ENCODE data around the gene EPB41L5. TPM values are rescaled to one million over a fixed set of nuclear protein-coding genes. Genes with fewer than 3 reads are reported as not detected.

EPB41L5 gene
- total and polyA plus RNA-seq, 9 of the 15 experiments (the other 6 are each of a cell fraction or from before 2014, with no cell fraction given) = 2.3 to 14.1 (median 8.2) TPM

DNA sequence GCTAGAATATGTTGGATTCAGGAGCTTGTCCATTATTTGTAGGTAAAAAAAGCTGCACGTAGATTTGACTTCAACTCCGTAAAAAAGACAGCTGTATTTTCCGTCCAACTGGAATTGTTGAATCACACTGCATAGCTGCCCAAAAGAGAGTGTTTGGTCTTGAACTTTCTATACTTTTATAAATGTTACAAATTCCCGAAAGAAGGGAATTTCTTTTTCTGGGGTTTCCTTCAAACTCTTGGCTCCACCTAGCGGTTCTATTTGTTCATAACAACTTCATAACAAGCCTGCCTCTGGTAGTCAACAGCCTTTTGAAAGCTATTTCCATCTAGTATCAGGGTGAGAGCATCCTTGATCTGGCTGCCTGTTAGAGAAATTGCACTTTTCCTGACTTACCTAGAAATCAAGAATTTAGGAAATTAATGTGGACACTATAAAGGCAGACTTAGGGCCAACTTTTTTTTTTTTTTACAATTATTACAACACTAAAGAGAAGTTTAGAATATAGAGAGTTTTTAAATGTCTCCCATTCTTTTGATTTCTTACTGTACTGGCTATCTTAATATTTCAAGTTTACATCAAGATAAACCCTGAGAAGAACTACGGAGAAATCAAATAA, 162.2 kb downstream of the EPB41L5 start (continued):
- TF ChIP-seq, protein P1, sequence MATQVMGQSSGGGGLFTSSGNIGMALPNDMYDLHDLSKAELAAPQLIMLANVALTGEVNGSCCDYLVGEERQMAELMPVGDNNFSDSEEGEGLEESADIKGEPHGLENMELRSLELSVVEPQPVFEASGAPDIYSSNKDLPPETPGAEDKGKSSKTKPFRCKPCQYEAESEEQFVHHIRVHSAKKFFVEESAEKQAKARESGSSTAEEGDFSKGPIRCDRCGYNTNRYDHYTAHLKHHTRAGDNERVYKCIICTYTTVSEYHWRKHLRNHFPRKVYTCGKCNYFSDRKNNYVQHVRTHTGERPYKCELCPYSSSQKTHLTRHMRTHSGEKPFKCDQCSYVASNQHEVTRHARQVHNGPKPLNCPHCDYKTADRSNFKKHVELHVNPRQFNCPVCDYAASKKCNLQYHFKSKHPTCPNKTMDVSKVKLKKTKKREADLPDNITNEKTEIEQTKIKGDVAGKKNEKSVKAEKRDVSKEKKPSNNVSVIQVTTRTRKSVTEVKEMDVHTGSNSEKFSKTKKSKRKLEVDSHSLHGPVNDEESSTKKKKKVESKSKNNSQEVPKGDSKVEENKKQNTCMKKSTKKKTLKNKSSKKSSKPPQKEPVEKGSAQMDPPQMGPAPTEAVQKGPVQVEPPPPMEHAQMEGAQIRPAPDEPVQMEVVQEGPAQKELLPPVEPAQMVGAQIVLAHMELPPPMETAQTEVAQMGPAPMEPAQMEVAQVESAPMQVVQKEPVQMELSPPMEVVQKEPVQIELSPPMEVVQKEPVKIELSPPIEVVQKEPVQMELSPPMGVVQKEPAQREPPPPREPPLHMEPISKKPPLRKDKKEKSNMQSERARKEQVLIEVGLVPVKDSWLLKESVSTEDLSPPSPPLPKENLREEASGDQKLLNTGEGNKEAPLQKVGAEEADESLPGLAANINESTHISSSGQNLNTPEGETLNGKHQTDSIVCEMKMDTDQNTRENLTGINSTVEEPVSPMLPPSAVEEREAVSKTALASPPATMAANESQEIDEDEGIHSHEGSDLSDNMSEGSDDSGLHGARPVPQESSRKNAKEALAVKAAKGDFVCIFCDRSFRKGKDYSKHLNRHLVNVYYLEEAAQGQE (IDR thresholded peaks at IDR 0.05; ENCODE audit: borderline replicate concordance) = peak; percentile 66
- TF ChIP-seq, protein P1 (CRISPR knock-in tag; IDR thresholded peaks at IDR 0.05; ENCODE audit: low read depth) = no peak
- TF ChIP-seq SMC3 (conservative IDR thresholded peaks at IDR 0.05; ENCODE audit: insufficient read depth, low read depth, low read length) (peak; percentile 49), ZNF445 (CRISPR knock-in tag; IDR thresholded peaks at IDR 0.05; ENCODE audit: low read depth) (no peak), DEAF1 (CRISPR knock-in tag; IDR thresholded peaks at IDR 0.05) (peak; percentile 71), DDX20 (tag; IDR thresholded peaks at IDR 0.05; ENCODE audit: low read depth) (no peak), RAD21 (CRISPR knock-in tag; conservative IDR thresholded peaks at IDR 0.05 in 1 of 2, IDR thresholded peaks at IDR 0.05 in 1 of 2) (peak; percentile 79 to 85)
- TF ChIP-seq, protein P2, sequence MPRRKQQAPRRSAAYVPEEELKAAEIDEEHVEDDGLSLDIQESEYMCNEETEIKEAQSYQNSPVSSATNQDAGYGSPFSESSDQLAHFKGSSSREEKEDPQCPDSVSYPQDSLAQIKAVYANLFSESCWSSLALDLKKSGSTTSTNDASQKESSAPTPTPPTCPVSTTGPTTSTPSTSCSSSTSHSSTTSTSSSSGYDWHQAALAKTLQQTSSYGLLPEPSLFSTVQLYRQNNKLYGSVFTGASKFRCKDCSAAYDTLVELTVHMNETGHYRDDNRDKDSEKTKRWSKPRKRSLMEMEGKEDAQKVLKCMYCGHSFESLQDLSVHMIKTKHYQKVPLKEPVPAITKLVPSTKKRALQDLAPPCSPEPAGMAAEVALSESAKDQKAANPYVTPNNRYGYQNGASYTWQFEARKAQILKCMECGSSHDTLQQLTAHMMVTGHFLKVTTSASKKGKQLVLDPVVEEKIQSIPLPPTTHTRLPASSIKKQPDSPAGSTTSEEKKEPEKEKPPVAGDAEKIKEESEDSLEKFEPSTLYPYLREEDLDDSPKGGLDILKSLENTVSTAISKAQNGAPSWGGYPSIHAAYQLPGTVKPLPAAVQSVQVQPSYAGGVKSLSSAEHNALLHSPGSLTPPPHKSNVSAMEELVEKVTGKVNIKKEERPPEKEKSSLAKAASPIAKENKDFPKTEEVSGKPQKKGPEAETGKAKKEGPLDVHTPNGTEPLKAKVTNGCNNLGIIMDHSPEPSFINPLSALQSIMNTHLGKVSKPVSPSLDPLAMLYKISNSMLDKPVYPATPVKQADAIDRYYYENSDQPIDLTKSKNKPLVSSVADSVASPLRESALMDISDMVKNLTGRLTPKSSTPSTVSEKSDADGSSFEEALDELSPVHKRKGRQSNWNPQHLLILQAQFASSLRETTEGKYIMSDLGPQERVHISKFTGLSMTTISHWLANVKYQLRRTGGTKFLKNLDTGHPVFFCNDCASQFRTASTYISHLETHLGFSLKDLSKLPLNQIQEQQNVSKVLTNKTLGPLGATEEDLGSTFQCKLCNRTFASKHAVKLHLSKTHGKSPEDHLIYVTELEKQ (CRISPR knock-in tag; IDR thresholded peaks at IDR 0.05) = no peak
- TF ChIP-seq, protein P3, sequence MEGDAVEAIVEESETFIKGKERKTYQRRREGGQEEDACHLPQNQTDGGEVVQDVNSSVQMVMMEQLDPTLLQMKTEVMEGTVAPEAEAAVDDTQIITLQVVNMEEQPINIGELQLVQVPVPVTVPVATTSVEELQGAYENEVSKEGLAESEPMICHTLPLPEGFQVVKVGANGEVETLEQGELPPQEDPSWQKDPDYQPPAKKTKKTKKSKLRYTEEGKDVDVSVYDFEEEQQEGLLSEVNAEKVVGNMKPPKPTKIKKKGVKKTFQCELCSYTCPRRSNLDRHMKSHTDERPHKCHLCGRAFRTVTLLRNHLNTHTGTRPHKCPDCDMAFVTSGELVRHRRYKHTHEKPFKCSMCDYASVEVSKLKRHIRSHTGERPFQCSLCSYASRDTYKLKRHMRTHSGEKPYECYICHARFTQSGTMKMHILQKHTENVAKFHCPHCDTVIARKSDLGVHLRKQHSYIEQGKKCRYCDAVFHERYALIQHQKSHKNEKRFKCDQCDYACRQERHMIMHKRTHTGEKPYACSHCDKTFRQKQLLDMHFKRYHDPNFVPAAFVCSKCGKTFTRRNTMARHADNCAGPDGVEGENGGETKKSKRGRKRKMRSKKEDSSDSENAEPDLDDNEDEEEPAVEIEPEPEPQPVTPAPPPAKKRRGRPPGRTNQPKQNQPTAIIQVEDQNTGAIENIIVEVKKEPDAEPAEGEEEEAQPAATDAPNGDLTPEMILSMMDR (IDR thresholded peaks at IDR 0.05 in 2 of 3, conservative IDR thresholded peaks at IDR 0.05 in 1 of 3; ENCODE audit: insufficient read depth in 2 of 3, low read depth in 1 of 3, low read length in 3 of 3) = peak; percentile 59 to 80 (median 64); a peak in 5 of 6 replicates
